HCT116 (cell line): ENCODE results near the gene STAMBPL1. TPM values are rescaled to one million over a fixed set of nuclear protein-coding genes. Genes with fewer than 3 reads are reported as not detected.

ENCODE experiments used
- ATAC-seq: fragments of 200-7000 bp; cut with Tn5 transposase; 2 replicates; pipeline ENCODE4 v1.9.1; 2020; ENCODE audit warnings: mild to moderate bottlenecking, moderate library complexity
- BruUV-seq: library from RNA; stranded (reverse); fragments of 400-500 nt; replicated peaks from 2 replicates; lab custom pipeline; 2021; lab: Mats Ljungman, UMichigan
- CTCF ChIA-PET: fragments of 300-600 bp; sonication (Branson Sonifier 250); formaldehyde crosslinking; loops from one replicate; lab custom pipeline; 2021; ENCODE audit warnings: antibody characterized with exemption; lab: Charles Lee
- POLR2A ChIA-PET: fragments of 300-600, 350-600 bp; sonication (Branson Sonifier 250); formaldehyde crosslinking; loops from one replicate; lab custom pipeline; 2021; ENCODE audit warnings: antibody characterized with exemption; lab: Charles Lee
- RAD21 ChIA-PET, 2 experiments: fragments of 300-600 bp; sonication (Branson Sonifier 250); formaldehyde crosslinking; loops; one replicate each; lab custom pipeline; 2023; ENCODE audit warnings: low total read pairs in 2 of 2; ENCODE audit not compliant: uncharacterized antibody in 2 of 2, unreplicated experiment in 2 of 2, low non-redundant PET in 1 of 2; lab: Charles Lee
- DNase-seq: peaks from one replicate; pipeline ENCODE4 v3.0.0-alpha.2; 2010; ENCODE audit warnings: low read depth, low spot score
- H2AFZ ChIP-seq: fragments of 200-600 bp; shearing (Covaris generic), sonication (generic); 2 replicates; pipeline ENCODE4 v1.6.1; 2017; ENCODE audit warnings: low read depth, mixed run types, mixed read lengths, antibody characterized with exemption, low read length; ENCODE audit not compliant: poor library complexity, severe bottlenecking
- H3K27ac ChIP-seq: 2 replicates; pipeline ENCODE4 v1.5.1; 2012; ENCODE audit warnings: low read depth, low read length
- H3K27me3 ChIP-seq: fragments of 200-600 bp; sonication (generic); 2 replicates; pipeline ENCODE4 v1.6.1; 2016; ENCODE audit warnings: mixed run types, low read length, mixed read lengths; ENCODE audit not compliant: insufficient read depth
- H3K36me3 ChIP-seq, 2 experiments: fragments of 200-500 bp in 1 of 2; fragments of 200-600 bp in 1 of 2; sonication (Bioruptor generic) in 1 of 2; sonication (generic) in 1 of 2; 2 replicates each; pipeline versions ENCODE4 v1.5.1 to v1.6.1; 2014 to 2016; ENCODE audit warnings: low read length in 2 of 2, inconsistent platforms in 1 of 2, mixed read lengths in 1 of 2, mixed run types in 1 of 2; ENCODE audit not compliant: insufficient read depth in 2 of 2, control insufficient read depth in 1 of 2
- H3K4me1 ChIP-seq, 2 experiments: fragments of 200-600 bp in 1 of 2; sonication (generic) in 1 of 2; 2 replicates each; pipeline versions ENCODE4 v1.5.1 to v1.6.1; 2012 to 2017; ENCODE audit warnings: low read length in 2 of 2, inconsistent platforms in 1 of 2, mild to moderate bottlenecking in 1 of 2, mixed read lengths in 1 of 2, mixed run types in 1 of 2, moderate library complexity in 1 of 2; ENCODE audit not compliant: insufficient read depth in 2 of 2, control insufficient read depth in 1 of 2
- H3K4me2 ChIP-seq: fragments of 200-600 bp; sonication (generic); 2 replicates; pipeline ENCODE4 v1.6.1; 2017; ENCODE audit warnings: mixed run types, low read length, mixed read lengths
- H3K4me3 ChIP-seq, 2 experiments: fragments of 200-600 bp in 1 of 2; sonication (generic) in 1 of 2; replicated peaks in 1 of 2; 2 replicates each; pipeline ENCODE4 v1.5.1; 2011 to 2016; ENCODE audit warnings: low read length in 2 of 2, control low read depth in 1 of 2, low read depth in 1 of 2, mild to moderate bottlenecking in 1 of 2, mixed read lengths in 1 of 2, mixed run types in 1 of 2
- H3K79me2 ChIP-seq: fragments of 200-600 bp; sonication (generic); 2 replicates; pipeline ENCODE4 v1.6.1; 2017; ENCODE audit warnings: mild to moderate bottlenecking, mixed run types, low read length, moderate library complexity, mixed read lengths; ENCODE audit not compliant: insufficient read depth
- H3K9ac ChIP-seq: fragments of 200-600 bp; sonication (generic); 2 replicates; pipeline ENCODE4 v1.6.1; 2016; ENCODE audit warnings: low read length, mixed read lengths
- H3K9me2 ChIP-seq: fragments of 200-600 bp; sonication (generic), shearing (Covaris generic); 2 replicates; pipeline ENCODE4 v1.6.1; 2017; ENCODE audit warnings: mixed run types, mild to moderate bottlenecking, moderate library complexity; ENCODE audit not compliant: insufficient read depth
- H3K9me3 ChIP-seq, 2 experiments: fragments of 200-500 bp in 1 of 2; fragments of 200-600 bp in 1 of 2; sonication (Bioruptor generic) in 1 of 2; sonication (generic) in 1 of 2; 2 replicates each; pipeline ENCODE4 v1.6.1; 2014 to 2017; ENCODE audit warnings: low read length in 2 of 2, mixed read lengths in 2 of 2, inconsistent platforms in 1 of 2, low read depth in 1 of 2, mild to moderate bottlenecking in 1 of 2, mixed run types in 1 of 2, moderate library complexity in 1 of 2; ENCODE audit not compliant: control insufficient read depth in 1 of 2, insufficient read depth in 1 of 2
- H4K20me1 ChIP-seq: fragments of 200-600 bp; sonication (generic), shearing (Covaris generic); 2 replicates; pipeline ENCODE4 v1.6.1; 2017; ENCODE audit warnings: mixed run types, mild to moderate bottlenecking, moderate library complexity; ENCODE audit not compliant: insufficient read depth
- ATF3 ChIP-seq: IDR thresholded peaks from 2 replicates; pipeline ENCODE4 v1.6.1; 2012
- CBX3 ChIP-seq: IDR thresholded peaks from 2 replicates; pipeline ENCODE4 v1.6.1; 2012; ENCODE audit warnings: low read depth
- CEBPB ChIP-seq: IDR thresholded peaks from 2 replicates; pipeline ENCODE4 v1.6.1; 2012; ENCODE audit warnings: low read depth
- CTCF ChIP-seq, 3 experiments: fragments of 200-600 bp in 1 of 3; sonication (generic) in 1 of 3; IDR thresholded peaks in 2 of 3; conservative IDR thresholded peaks in 1 of 3; 2 replicates each; pipeline ENCODE4 v1.5.1; 2012 to 2017; ENCODE audit warnings: low read depth in 2 of 3, low read length in 2 of 3, antibody characterized with exemption in 1 of 3, borderline replicate concordance in 1 of 3, control low read depth in 1 of 3, mild to moderate bottlenecking in 1 of 3, mixed read lengths in 1 of 3, mixed run types in 1 of 3, moderate library complexity in 1 of 3; ENCODE audit not compliant: insufficient read depth in 1 of 3
- EGR1 ChIP-seq: IDR thresholded peaks from 2 replicates; pipeline ENCODE4 v1.6.1; 2012; ENCODE audit warnings: low read depth
- EZH2 ChIP-seq: fragments of 200-600 bp; sonication (generic); IDR thresholded peaks from 2 replicates; pipeline ENCODE4 v1.6.1; 2017; ENCODE audit warnings: antibody characterized with exemption, mixed run types
- EZH2phosphoT487 ChIP-seq: fragments of 200-600 bp; IDR thresholded peaks from 2 replicates; pipeline ENCODE4 v1.6.1; 2018; ENCODE audit warnings: antibody characterized with exemption, borderline replicate concordance
- FOSL1 ChIP-seq: IDR thresholded peaks from 2 replicates; pipeline ENCODE4 v1.6.1; 2012; ENCODE audit warnings: low read depth
- JUND ChIP-seq: IDR thresholded peaks from 2 replicates; pipeline ENCODE4 v1.6.1; 2012
- MAX ChIP-seq: IDR thresholded peaks from 2 replicates; pipeline ENCODE4 v1.6.1; 2012
- POLR2A ChIP-seq: IDR thresholded peaks from 2 replicates; pipeline ENCODE4 v1.7.0; 2011; ENCODE audit warnings: borderline replicate concordance; ENCODE audit not compliant: insufficient read depth, insufficient read length; ENCODE audit errors: extremely low read depth
- RAD21 ChIP-seq: IDR thresholded peaks from 2 replicates; pipeline ENCODE4 v1.6.1; 2012; ENCODE audit warnings: low read depth, mild to moderate bottlenecking
- REST ChIP-seq: IDR thresholded peaks from 2 replicates; pipeline ENCODE4 v1.6.1; 2012; ENCODE audit warnings: low read depth
- SIN3A ChIP-seq: IDR thresholded peaks from 2 replicates; pipeline ENCODE4 v1.6.1; 2012; ENCODE audit warnings: low read depth
- SP1 ChIP-seq: IDR thresholded peaks from 2 replicates; pipeline ENCODE4 v1.6.1; 2012; ENCODE audit warnings: low read depth
- SRF ChIP-seq: IDR thresholded peaks from 2 replicates; pipeline ENCODE4 v1.6.1; 2012; ENCODE audit warnings: low read depth
- TCF7L2 ChIP-seq: IDR thresholded peaks from 2 replicates; pipeline ENCODE4 v1.7.0; 2011; ENCODE audit warnings: borderline replicate concordance, inconsistent platforms; ENCODE audit not compliant: insufficient read depth, insufficient read length; ENCODE audit errors: extremely low read depth
- ZBTB33 ChIP-seq: IDR thresholded peaks from 2 replicates; pipeline ENCODE4 v1.6.1; 2011; ENCODE audit warnings: mild to moderate bottlenecking, low read length, moderate library complexity; ENCODE audit not compliant: insufficient replicate concordance; ENCODE audit errors: extremely low read depth
- ZFX ChIP-seq: fragments of 450-650 bp; IDR thresholded peaks from 2 replicates; pipeline ENCODE4 v1.6.1; 2017
- ZNF274 ChIP-seq: fragments of 200-500 bp; sonication (Bioruptor generic); IDR thresholded peaks from 2 replicates; pipeline ENCODE4 v1.6.1; 2014; ENCODE audit warnings: mild to moderate bottlenecking, low read depth, low read length, inconsistent platforms
- intact Hi-C: fragments of 100-400 bp; cut with micrococcal nuclease; formaldehyde crosslinking; loops from 2 replicates; pipeline ENCODE4 v1.10.0; 2022
- total RNA-seq: library from RNA; stranded (reverse); gene quantifications from one replicate; pipeline ENCODE4 v1.2.1, GENCODE V29; 2021; ENCODE audit not compliant: unreplicated experiment

STAMBPL1 gene
- total RNA-seq, 1 experiment from 2014 or later: 11.0 TPM

GRCh38 chr10:88923520-88923919 is 43.5 kb downstream of the STAMBPL1 start:
- no TSS peak for BruUV-seq
- no peaks in the 10 kb centered on the region for H3K9me2 ChIP-seq
- H3K9me3 ChIP-seq: no peaks in the 10 kb centered on the region
- ATAC-seq: no peak
- H3K4me3 ChIP-seq: no peak overlapping the region
- no peak overlapping the region for H3K27ac ChIP-seq
- no peaks in the 10 kb centered on the region for H3K4me1 ChIP-seq
- no peaks in the 10 kb centered on the region for H3K36me3 ChIP-seq
- H3K9ac ChIP-seq: no peak overlapping the region
- no peaks in the 10 kb centered on the region for H4K20me1 ChIP-seq
- TF ChIP-seq EZH2 (no peak), POLR2A (no peak), SRF (no peak), RAD21 (no peak), TCF7L2 (no peak), EGR1 (no peak), MAX (no peak), ZFX (no peak), ATF3 (no peak), REST (no peak), SP1 (no peak), CEBPB (no peak), ZNF274 (no peak), JUND (no peak), SIN3A (no peak), FOSL1 (no peak), EZH2phosphoT487 (no peak), CTCF (IDR thresholded peaks at IDR 0.05 in 2 of 3, conservative IDR thresholded peaks at IDR 0.05 in 1 of 3; ENCODE audit: borderline replicate concordance in 1 of 3, insufficient read depth in 1 of 3, low read depth in 2 of 3, low read length in 2 of 3) (no peak), CBX3 (no peak), ZBTB33 (no peak)
- no peak overlapping the region for H3K4me2 ChIP-seq
- H2AFZ ChIP-seq: no peak overlapping the region
- POLR2A ChIA-PET: no interaction called here
- intact Hi-C loops: no loop called here
- no peaks in the 10 kb centered on the region for H3K79me2 ChIP-seq
- CTCF ChIA-PET: interaction anchor here (1.1 kb wide), 1 partner anchor 9 kb away, joined by 6 read pairs; no protein-coding TSS in a partner anchor
- no peak for DNase-seq
- RAD21 ChIA-PET: no interaction called here
- H3K27me3 ChIP-seq: no peaks in the 10 kb centered on the region
